B cell (primary cell): ENCODE data around the gene TOMM22. TPM values are rescaled to one million over a fixed set of nuclear protein-coding genes. Genes with fewer than 3 reads are reported as not detected.

Experiments used
- ATAC-seq: fragments of 200-7000 bp; cut with Tn5 transposase; one replicate; pipeline ENCODE4 v1.10.0; 2021; ENCODE audit warnings: low read depth, mild to moderate bottlenecking, moderate number of reproducible peaks, moderate library complexity
- CTCF ChIA-PET: fragments of 350-600 bp; sonication (Branson Sonifier 250); formaldehyde crosslinking; loops from one replicate; lab custom pipeline; 2021; ENCODE audit warnings: antibody characterized with exemption, inconsistent platforms; lab: Charles Lee
- POLR2A ChIA-PET: fragments of 350-600 bp; sonication (Branson Sonifier 250); formaldehyde crosslinking; loops from one replicate; lab custom pipeline; 2021; ENCODE audit warnings: antibody characterized with exemption; lab: Charles Lee
- DNase-seq: peaks from one replicate; pipeline ENCODE4 v3.0.0; 2013
- H2AFZ ChIP-seq: 2 replicates; pipeline ENCODE4 v1.6.1; 2012; ENCODE audit warnings: mild to moderate bottlenecking, low read depth, low read length; ENCODE audit not compliant: insufficient read depth, poor library complexity, severe bottlenecking
- H3K27ac ChIP-seq, 2 donors: 1 replicate in 1 of 2; 2 replicates in 1 of 2; pipeline ENCODE4 v1.5.1; 2012 to 2013; ENCODE audit warnings: low read length in 2 of 2, mild to moderate bottlenecking in 2 of 2, moderate library complexity in 1 of 2
- H3K27me3 ChIP-seq, 4 experiments: fragments of 200-600 bp in 1 of 4; sonication (generic) in 1 of 4; replicated peaks in 1 of 4; 1 replicate in 2 of 4; 2 replicates in 2 of 4; pipeline versions ENCODE4 v1.6.1 to v1.7.0; 2013 to 2016; ENCODE audit warnings: low read length in 3 of 4, mild to moderate bottlenecking in 2 of 4, mixed read lengths in 1 of 4, moderate library complexity in 1 of 4; ENCODE audit not compliant: insufficient read depth in 4 of 4, control insufficient read depth in 3 of 4; ENCODE audit errors: control extremely low read depth in 1 of 4
- H3K36me3 ChIP-seq, 2 experiments: replicated peaks in 1 of 2; 1 replicate in 1 of 2; 2 replicates in 1 of 2; pipeline versions ENCODE4 v1.6.1 to v1.7.1; 2013; ENCODE audit warnings: low read length in 1 of 2; ENCODE audit not compliant: insufficient read depth in 2 of 2, control insufficient read depth in 1 of 2; ENCODE audit errors: control extremely low read depth in 1 of 2, extremely low read depth in 1 of 2
- H3K4me1 ChIP-seq, 2 donors: fragments of 200-600 bp in 1 of 2; sonication (generic) in 1 of 2; 1 replicate in 1 of 2; 2 replicates in 1 of 2; pipeline versions ENCODE4 v1.5.1 to v1.6.1; 2013 to 2017; ENCODE audit warnings: low read length in 2 of 2; ENCODE audit not compliant: control insufficient read depth in 2 of 2, insufficient read depth in 2 of 2
- H3K4me2 ChIP-seq: replicated peaks from 2 replicates; pipeline ENCODE3; 2012; ENCODE audit warnings: mild to moderate bottlenecking, low read depth, low read length; ENCODE audit not compliant: poor library complexity, severe bottlenecking
- H3K4me3 ChIP-seq, 5 experiments: fragments of 200-600 bp in 1 of 5; sonication (generic) in 1 of 5; 1 replicate in 3 of 5; 2 replicates in 2 of 5; pipeline versions ENCODE4 v1.5.1 to v1.7.0; 2011 to 2016; ENCODE audit warnings: low read length in 4 of 5, mild to moderate bottlenecking in 4 of 5, low read depth in 2 of 5, control low read depth in 1 of 5, moderate library complexity in 1 of 5; ENCODE audit not compliant: insufficient read depth in 1 of 5; ENCODE audit errors: control extremely low read depth in 1 of 5, extremely low read depth in 1 of 5
- H3K79me2 ChIP-seq: fragments of 200-600 bp; sonication (generic); one replicate; pipeline ENCODE4 v1.6.0; 2016; ENCODE audit warnings: low read length; ENCODE audit not compliant: control insufficient read depth, insufficient read depth
- H3K9ac ChIP-seq: fragments of 200-600 bp; sonication (generic); 2 replicates; pipeline ENCODE4 v1.6.1; 2017; ENCODE audit warnings: mild to moderate bottlenecking, low read length, moderate library complexity
- H3K9me3 ChIP-seq, 3 donors: one replicate each; pipeline versions ENCODE4 v1.6.1 to v1.7.1; 2013; ENCODE audit warnings: low read length in 2 of 3; ENCODE audit not compliant: control insufficient read depth in 2 of 3, insufficient read depth in 1 of 3; ENCODE audit errors: control extremely low read depth in 1 of 3
- H4K20me1 ChIP-seq: 2 replicates; pipeline ENCODE4 v1.6.0; 2012; ENCODE audit warnings: mild to moderate bottlenecking, low read length; ENCODE audit not compliant: insufficient read depth, control insufficient read depth, poor library complexity, severe bottlenecking
- H3K27ac Mint-ChIP-seq: one replicate; pipeline ENCODE4 v1.8.0; 2021; ENCODE audit warnings: mixed read lengths
- H3K27me3 Mint-ChIP-seq: one replicate; pipeline ENCODE4 v1.8.0; 2021; ENCODE audit warnings: mixed read lengths
- H3K4me1 Mint-ChIP-seq: one replicate; pipeline ENCODE4 v1.8.0; 2021; ENCODE audit warnings: mixed read lengths
- H3K4me3 Mint-ChIP-seq: one replicate; pipeline ENCODE4 v1.8.0; 2021; ENCODE audit warnings: mixed read lengths
- H3K9me3 Mint-ChIP-seq: one replicate; pipeline ENCODE4 v1.8.0; 2022; ENCODE audit warnings: mixed read lengths; ENCODE audit not compliant: insufficient read depth
- CTCF ChIP-seq: fragments of 200-600 bp; IDR thresholded peaks from one replicate; pipeline ENCODE4 v1.8.0; 2022; ENCODE audit warnings: antibody characterized with exemption, mild to moderate bottlenecking
- EZH2 ChIP-seq: IDR thresholded peaks from 2 replicates; pipeline ENCODE4 v1.6.1; 2012; ENCODE audit warnings: borderline replicate concordance, low read depth, mild to moderate bottlenecking, moderate library complexity, low read length; ENCODE audit not compliant: insufficient read depth, poor library complexity, severe bottlenecking
- WGBS: methylation state at CpG from one replicate; pipeline ENCODE4 v1.1.5; 2013; ENCODE audit warnings: missing lambda C conversion rate; ENCODE audit not compliant: insufficient coverage; 5-methylcytosine and 5-hydroxymethylcytosine counted together
- intact Hi-C: fragments of 100-400 bp; cut with micrococcal nuclease; formaldehyde crosslinking; loops from one replicate; pipeline ENCODE4 v1.10.0; 2022
- polyA plus RNA-seq: library from polyadenylated mRNA; depleted of rRNA; stranded (reverse); fragments of >200 nt; gene quantifications from 2 replicates; pipeline ENCODE4 v1.2.3, GENCODE V29; 2012
- total RNA-seq, 2 donors: library from RNA; stranded (reverse); fragments of 120-200 nt in 1 of 2; gene quantifications; 1 replicate in 1 of 2; 2 replicates in 1 of 2; pipeline versions ENCODE4 v1.2.3 to v1.2.4, GENCODE V29; 2013 to 2022

TOMM22 gene
- total and polyA plus RNA-seq, 2 donors (not counting 1 experiment from before 2014, with no cell fraction given), result 21.5 to 47.6 TPM

- no peaks in the 10 kb centered on the region for H3K9me3 ChIP-seq
- intact Hi-C loops, result no loop called here
- H3K4me2 ChIP-seq, result no peak overlapping the region
- H3K27me3 Mint-ChIP-seq, result no peaks in the 10 kb centered on the region
- peaks cover 2% of the 10 kb centered on the region for H3K4me1 Mint-ChIP-seq
- peaks cover 32% of the 10 kb centered on the region for H3K79me2 ChIP-seq
- no peaks in the 10 kb centered on the region for H3K4me1 ChIP-seq
- DNase-seq, result no peak
- ChIA-PET CTCF (interaction anchor here (0.7 to 1.1 kb wide), 2 partner anchors 24 to 126 kb away, joined by 3 read pairs; no protein-coding TSS in a partner anchor), POLR2A (no interaction called here)
- no peak overlapping the region for H3K9ac ChIP-seq
- H3K4me3 Mint-ChIP-seq, result no peak overlapping the region
- H3K9me3 Mint-ChIP-seq, result no peaks in the 10 kb centered on the region
- 99% methylated on average over 13 of the region's 15 CpGs for WGBS
- H3K36me3 ChIP-seq, result peaks cover 8 to 94% of the 10 kb centered on the region in 2 experiments
- no peak overlapping the region for H3K4me3 ChIP-seq
- H3K27ac Mint-ChIP-seq, result no peak overlapping the region
- H2AFZ ChIP-seq, result no peak overlapping the region
- TF ChIP-seq CTCF (no peak), EZH2 (no peak)
- no peaks in the 10 kb centered on the region for H3K27me3 ChIP-seq
- no peak overlapping the region for H3K27ac ChIP-seq
- no peak for ATAC-seq
- H4K20me1 ChIP-seq, result peaks cover 79% of the 10 kb centered on the region
Observed at GRCh38 chr22:38727530-38728451, 46.0 kb downstream of the TOMM22 start.
